ENCODE measurements around the gene PPP1R3E. TPM values are rescaled to one million over a fixed set of nuclear protein-coding genes. Genes with fewer than 3 reads are reported as not detected.

PPP1R3E gene
- total and polyA plus RNA-seq, 2 of the 13 experiments (the other 11 are each of a cell fraction or from before 2014, with no cell fraction given): 16.5 to 26.5 TPM

DNA sequence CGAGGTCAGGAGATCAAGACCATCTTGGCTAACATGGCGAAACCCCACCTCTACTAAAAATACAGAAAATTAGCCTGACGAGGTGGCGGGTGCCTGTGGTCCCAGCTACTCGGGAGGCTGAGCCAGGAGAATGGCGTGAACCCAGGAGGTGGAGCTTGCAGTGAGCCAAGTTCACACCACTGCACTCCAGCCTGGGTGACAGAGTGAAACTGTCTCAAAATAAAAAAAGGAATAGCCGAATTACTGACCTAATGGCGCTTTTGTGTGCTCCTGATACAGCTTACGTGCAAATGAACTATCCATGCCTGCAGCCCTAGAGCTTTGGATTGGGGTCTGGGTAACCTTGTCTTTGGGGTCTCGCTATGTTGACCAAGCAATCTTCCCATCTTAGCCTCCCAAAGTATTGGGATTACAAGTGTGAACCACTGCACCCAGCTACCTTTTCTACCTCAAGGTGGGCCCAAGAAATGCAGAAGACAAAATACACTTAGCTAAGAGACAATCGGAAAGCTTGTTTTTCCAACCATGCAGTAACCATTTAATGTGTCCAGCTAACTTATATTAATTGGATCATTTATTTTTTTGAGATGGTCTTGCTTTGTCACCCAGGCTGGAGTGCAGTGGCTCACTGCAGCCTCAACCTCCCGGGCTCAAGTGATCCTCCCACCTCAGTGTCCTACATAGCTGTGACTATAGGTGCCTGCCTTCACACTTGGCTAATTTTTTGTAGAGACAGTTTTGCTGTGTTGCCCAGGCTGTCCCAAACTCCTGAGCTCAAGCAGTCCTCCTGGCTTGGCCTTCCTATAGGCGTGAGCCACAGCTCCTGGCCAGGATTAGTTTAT is 24.1 kb upstream of the PPP1R3E start (continued):
- TF ChIP-seq, protein P1, sequence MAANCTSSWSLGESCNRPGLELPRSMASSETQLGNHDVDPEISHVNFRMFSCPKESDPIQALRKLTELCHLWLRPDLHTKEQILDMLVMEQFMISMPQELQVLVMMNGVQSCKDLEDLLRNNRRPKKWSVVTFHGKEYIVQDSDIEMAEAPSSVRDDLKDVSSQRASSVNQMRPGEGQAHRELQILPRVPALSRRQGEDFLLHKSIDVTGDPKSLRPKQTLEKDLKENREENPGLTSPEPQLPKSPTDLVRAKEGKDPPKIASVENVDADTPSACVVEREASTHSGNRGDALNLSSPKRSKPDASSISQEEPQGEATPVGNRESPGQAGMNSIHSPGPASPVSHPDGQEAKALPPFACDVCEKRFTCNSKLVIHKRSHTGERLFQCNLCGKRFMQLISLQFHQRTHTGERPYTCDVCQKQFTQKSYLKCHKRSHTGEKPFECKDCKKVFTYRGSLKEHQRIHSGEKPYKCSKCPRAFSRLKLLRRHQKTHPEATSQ (CRISPR knock-in tag; IDR thresholded peaks at IDR 0.05; ENCODE audit: borderline replicate concordance): no peak
- no peak for TF ChIP-seq NFRKB (IDR thresholded peaks at IDR 0.05)
- 0 out of 2 replicates have a peak, but pooled peaks have one; percentile 17 for TF ChIP-seq ZNF746 (CRISPR knock-in tag; IDR thresholded peaks at IDR 0.05)
- TF ChIP-seq HOXA3 (CRISPR knock-in tag; IDR thresholded peaks at IDR 0.05): peak; percentile 34; the same call in 1 of the 2 replicates
- no peak for TF ChIP-seq ZNF256 (CRISPR knock-in tag; conservative IDR thresholded peaks at IDR 0.05)
- no peak for TF ChIP-seq XBP1 (CRISPR knock-in tag; IDR thresholded peaks at IDR 0.05)
- no peak for TF ChIP-seq ZNF678 (CRISPR knock-in tag; IDR thresholded peaks at IDR 0.05)
- TF ChIP-seq POLR2G (IDR thresholded peaks at IDR 0.05; ENCODE audit: low read depth, low read length): peak; percentile 92
- TF ChIP-seq MLLT10 (CRISPR knock-in tag; IDR thresholded peaks at IDR 0.05): no peak
- no peak for TF ChIP-seq TP53 (CRISPR knock-in tag; conservative IDR thresholded peaks at IDR 0.05)
- no peak for TF ChIP-seq ZNF496 (CRISPR knock-in tag; IDR thresholded peaks at IDR 0.05; ENCODE audit: insufficient replicate concordance)
- TF ChIP-seq, protein P2, sequence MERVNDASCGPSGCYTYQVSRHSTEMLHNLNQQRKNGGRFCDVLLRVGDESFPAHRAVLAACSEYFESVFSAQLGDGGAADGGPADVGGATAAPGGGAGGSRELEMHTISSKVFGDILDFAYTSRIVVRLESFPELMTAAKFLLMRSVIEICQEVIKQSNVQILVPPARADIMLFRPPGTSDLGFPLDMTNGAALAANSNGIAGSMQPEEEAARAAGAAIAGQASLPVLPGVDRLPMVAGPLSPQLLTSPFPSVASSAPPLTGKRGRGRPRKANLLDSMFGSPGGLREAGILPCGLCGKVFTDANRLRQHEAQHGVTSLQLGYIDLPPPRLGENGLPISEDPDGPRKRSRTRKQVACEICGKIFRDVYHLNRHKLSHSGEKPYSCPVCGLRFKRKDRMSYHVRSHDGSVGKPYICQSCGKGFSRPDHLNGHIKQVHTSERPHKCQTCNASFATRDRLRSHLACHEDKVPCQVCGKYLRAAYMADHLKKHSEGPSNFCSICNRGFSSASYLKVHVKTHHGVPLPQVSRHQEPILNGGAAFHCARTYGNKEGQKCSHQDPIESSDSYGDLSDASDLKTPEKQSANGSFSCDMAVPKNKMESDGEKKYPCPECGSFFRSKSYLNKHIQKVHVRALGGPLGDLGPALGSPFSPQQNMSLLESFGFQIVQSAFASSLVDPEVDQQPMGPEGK (CRISPR knock-in tag; IDR thresholded peaks at IDR 0.05): no peak
- TF ChIP-seq TEAD2 (CRISPR knock-in tag; IDR thresholded peaks at IDR 0.05): 0 out of 2 replicates have a peak, but pooled peaks have one; percentile 13
- TF ChIP-seq RAD21 (CRISPR knock-in tag; IDR thresholded peaks at IDR 0.05): peak; percentile 42
- TF ChIP-seq NPAS2 (CRISPR knock-in tag; IDR thresholded peaks at IDR 0.05; ENCODE audit: borderline replicate concordance): no peak
- TF ChIP-seq, protein P3, sequence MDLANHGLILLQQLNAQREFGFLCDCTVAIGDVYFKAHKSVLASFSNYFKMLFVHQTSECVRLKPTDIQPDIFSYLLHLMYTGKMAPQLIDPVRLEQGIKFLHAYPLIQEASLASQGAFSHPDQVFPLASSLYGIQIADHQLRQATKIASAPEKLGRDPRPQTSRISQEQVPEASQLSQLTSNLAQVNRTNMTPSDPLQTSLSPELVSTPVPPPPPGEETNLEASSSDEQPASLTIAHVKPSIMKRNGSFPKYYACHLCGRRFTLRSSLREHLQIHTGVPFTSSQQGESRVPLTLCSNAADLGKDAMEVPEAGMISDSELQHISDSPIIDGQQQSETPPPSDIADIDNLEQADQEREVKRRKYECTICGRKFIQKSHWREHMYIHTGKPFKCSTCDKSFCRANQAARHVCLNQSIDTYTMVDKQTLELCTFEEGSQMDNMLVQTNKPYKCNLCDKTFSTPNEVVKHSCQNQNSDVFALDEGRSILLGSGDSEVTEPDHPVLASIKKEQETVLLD (CRISPR knock-in tag; IDR thresholded peaks at IDR 0.05; ENCODE audit: low read depth): no peak
- no peak for TF ChIP-seq THYN1 (CRISPR knock-in tag; IDR thresholded peaks at IDR 0.05; ENCODE audit: borderline replicate concordance, low read depth)
- TF ChIP-seq, protein P4, sequence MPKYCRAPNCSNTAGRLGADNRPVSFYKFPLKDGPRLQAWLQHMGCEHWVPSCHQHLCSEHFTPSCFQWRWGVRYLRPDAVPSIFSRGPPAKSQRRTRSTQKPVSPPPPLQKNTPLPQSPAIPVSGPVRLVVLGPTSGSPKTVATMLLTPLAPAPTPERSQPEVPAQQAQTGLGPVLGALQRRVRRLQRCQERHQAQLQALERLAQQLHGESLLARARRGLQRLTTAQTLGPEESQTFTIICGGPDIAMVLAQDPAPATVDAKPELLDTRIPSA (CRISPR knock-in tag; IDR thresholded peaks at IDR 0.05; ENCODE audit: borderline replicate concordance): no peak
- no peak for TF ChIP-seq ISX (CRISPR knock-in tag; conservative IDR thresholded peaks at IDR 0.05)
- TF ChIP-seq, protein P5, sequence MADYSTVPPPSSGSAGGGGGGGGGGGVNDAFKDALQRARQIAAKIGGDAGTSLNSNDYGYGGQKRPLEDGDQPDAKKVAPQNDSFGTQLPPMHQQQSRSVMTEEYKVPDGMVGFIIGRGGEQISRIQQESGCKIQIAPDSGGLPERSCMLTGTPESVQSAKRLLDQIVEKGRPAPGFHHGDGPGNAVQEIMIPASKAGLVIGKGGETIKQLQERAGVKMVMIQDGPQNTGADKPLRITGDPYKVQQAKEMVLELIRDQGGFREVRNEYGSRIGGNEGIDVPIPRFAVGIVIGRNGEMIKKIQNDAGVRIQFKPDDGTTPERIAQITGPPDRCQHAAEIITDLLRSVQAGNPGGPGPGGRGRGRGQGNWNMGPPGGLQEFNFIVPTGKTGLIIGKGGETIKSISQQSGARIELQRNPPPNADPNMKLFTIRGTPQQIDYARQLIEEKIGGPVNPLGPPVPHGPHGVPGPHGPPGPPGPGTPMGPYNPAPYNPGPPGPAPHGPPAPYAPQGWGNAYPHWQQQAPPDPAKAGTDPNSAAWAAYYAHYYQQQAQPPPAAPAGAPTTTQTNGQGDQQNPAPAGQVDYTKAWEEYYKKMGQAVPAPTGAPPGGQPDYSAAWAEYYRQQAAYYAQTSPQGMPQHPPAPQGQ (CRISPR knock-in tag; IDR thresholded peaks at IDR 0.05; ENCODE audit: borderline replicate concordance): no peak; the same call in 1 of the 2 replicates
- peak; percentile 7; the same call in 1 of the 2 replicates for TF ChIP-seq ZNF614 (CRISPR knock-in tag; IDR thresholded peaks at IDR 0.05; ENCODE audit: borderline replicate concordance)
